D721Med (cell line): ENCODE measurements around the gene HOXA2.

Experiments used
- DNase-seq: peaks from one replicate; pipeline ENCODE4 v3.0.0; 2011; ENCODE audit warnings: low spot score; ENCODE audit not compliant: insufficient read length
- FAIRE-seq: peaks from 2 replicates; lab custom pipeline; 2011; peaks lifted over from hg19 to GRCh38; lab: Jason Lieb, UNC
- CTCF ChIP-seq: IDR thresholded peaks from 2 replicates; pipeline ENCODE4 v1.5.1; 2012; ENCODE audit warnings: mild to moderate bottlenecking, control low read depth; ENCODE audit not compliant: insufficient read depth; ENCODE audit errors: missing control alignments

HOXA2 gene

GRCh38 chr7:27093184-27093895 is 9.1 kb downstream of the HOXA2 start:
- no peak for TF ChIP-seq CTCF
- no peak for FAIRE-seq
- DNase-seq, result no peak

- TF ChIP-seq CTCF, result no peak
- no peak for DNase-seq
- no peak for FAIRE-seq
Measured at GRCh38 chr7:27092819-27093110, 9.7 kb downstream of the HOXA2 start.

- TF ChIP-seq CTCF, result no peak
- FAIRE-seq (no peak), DNase-seq (no peak)
Measured at GRCh38 chr7:27091941-27092818, 10.3 kb downstream of the HOXA2 start.

GRCh38 chr7:27091105-27091504 is 11.4 kb downstream of the HOXA2 start:
- TF ChIP-seq CTCF, result no peak
- FAIRE-seq (no peak), DNase-seq (no peak)

- no peak for TF ChIP-seq CTCF
- no peak for DNase-seq
- FAIRE-seq, result no peak
Measured at GRCh38 chr7:27088002-27088922, 14.2 kb downstream of the HOXA2 start.

GRCh38 chr7:27083646-27084045 is 18.8 kb downstream of the HOXA2 start:
- DNase-seq, result no peak
- no peak for TF ChIP-seq CTCF
- FAIRE-seq, result no peak
